HCT116 (cell line): ENCODE measurements around the gene GJC1. TPM values are rescaled to one million over a fixed set of nuclear protein-coding genes. Genes with fewer than 3 reads are reported as not detected.

ENCODE experiments used
- ATAC-seq: fragments of 200-7000 bp; cut with Tn5 transposase; 2 replicates; pipeline ENCODE4 v1.9.1; 2020; ENCODE audit warnings: mild to moderate bottlenecking, moderate library complexity
- BruUV-seq: library from RNA; stranded (reverse); fragments of 400-500 nt; replicated peaks from 2 replicates; lab custom pipeline; 2021; lab: Mats Ljungman, UMichigan
- CTCF ChIA-PET: fragments of 300-600 bp; sonication (Branson Sonifier 250); formaldehyde crosslinking; loops from one replicate; lab custom pipeline; 2021; ENCODE audit warnings: antibody characterized with exemption; lab: Charles Lee
- POLR2A ChIA-PET: fragments of 300-600, 350-600 bp; sonication (Branson Sonifier 250); formaldehyde crosslinking; loops from one replicate; lab custom pipeline; 2021; ENCODE audit warnings: antibody characterized with exemption; lab: Charles Lee
- RAD21 ChIA-PET, 2 experiments: fragments of 300-600 bp; sonication (Branson Sonifier 250); formaldehyde crosslinking; loops; one replicate each; lab custom pipeline; 2023; ENCODE audit warnings: low total read pairs in 2 of 2; ENCODE audit not compliant: uncharacterized antibody in 2 of 2, unreplicated experiment in 2 of 2, low non-redundant PET in 1 of 2; lab: Charles Lee
- DNase-seq: peaks from one replicate; pipeline ENCODE4 v3.0.0-alpha.2; 2010; ENCODE audit warnings: low read depth, low spot score
- H2AFZ ChIP-seq: fragments of 200-600 bp; shearing (Covaris generic), sonication (generic); 2 replicates; pipeline ENCODE4 v1.6.1; 2017; ENCODE audit warnings: low read depth, mixed run types, mixed read lengths, antibody characterized with exemption, low read length; ENCODE audit not compliant: poor library complexity, severe bottlenecking
- H3K27ac ChIP-seq: 2 replicates; pipeline ENCODE4 v1.5.1; 2012; ENCODE audit warnings: low read depth, low read length
- H3K27me3 ChIP-seq: fragments of 200-600 bp; sonication (generic); 2 replicates; pipeline ENCODE4 v1.6.1; 2016; ENCODE audit warnings: mixed run types, low read length, mixed read lengths; ENCODE audit not compliant: insufficient read depth
- H3K36me3 ChIP-seq, 2 experiments: fragments of 200-500 bp in 1 of 2; fragments of 200-600 bp in 1 of 2; sonication (Bioruptor generic) in 1 of 2; sonication (generic) in 1 of 2; 2 replicates each; pipeline versions ENCODE4 v1.5.1 to v1.6.1; 2014 to 2016; ENCODE audit warnings: low read length in 2 of 2, inconsistent platforms in 1 of 2, mixed read lengths in 1 of 2, mixed run types in 1 of 2; ENCODE audit not compliant: insufficient read depth in 2 of 2, control insufficient read depth in 1 of 2
- H3K4me1 ChIP-seq, 2 experiments: fragments of 200-600 bp in 1 of 2; sonication (generic) in 1 of 2; 2 replicates each; pipeline versions ENCODE4 v1.5.1 to v1.6.1; 2012 to 2017; ENCODE audit warnings: low read length in 2 of 2, inconsistent platforms in 1 of 2, mild to moderate bottlenecking in 1 of 2, mixed read lengths in 1 of 2, mixed run types in 1 of 2, moderate library complexity in 1 of 2; ENCODE audit not compliant: insufficient read depth in 2 of 2, control insufficient read depth in 1 of 2
- H3K4me2 ChIP-seq: fragments of 200-600 bp; sonication (generic); 2 replicates; pipeline ENCODE4 v1.6.1; 2017; ENCODE audit warnings: mixed run types, low read length, mixed read lengths
- H3K4me3 ChIP-seq, 2 experiments: fragments of 200-600 bp in 1 of 2; sonication (generic) in 1 of 2; replicated peaks in 1 of 2; 2 replicates each; pipeline ENCODE4 v1.5.1; 2011 to 2016; ENCODE audit warnings: low read length in 2 of 2, control low read depth in 1 of 2, low read depth in 1 of 2, mild to moderate bottlenecking in 1 of 2, mixed read lengths in 1 of 2, mixed run types in 1 of 2
- H3K79me2 ChIP-seq: fragments of 200-600 bp; sonication (generic); 2 replicates; pipeline ENCODE4 v1.6.1; 2017; ENCODE audit warnings: mild to moderate bottlenecking, mixed run types, low read length, moderate library complexity, mixed read lengths; ENCODE audit not compliant: insufficient read depth
- H3K9ac ChIP-seq: fragments of 200-600 bp; sonication (generic); 2 replicates; pipeline ENCODE4 v1.6.1; 2016; ENCODE audit warnings: low read length, mixed read lengths
- H3K9me2 ChIP-seq: fragments of 200-600 bp; sonication (generic), shearing (Covaris generic); 2 replicates; pipeline ENCODE4 v1.6.1; 2017; ENCODE audit warnings: mixed run types, mild to moderate bottlenecking, moderate library complexity; ENCODE audit not compliant: insufficient read depth
- H3K9me3 ChIP-seq, 2 experiments: fragments of 200-500 bp in 1 of 2; fragments of 200-600 bp in 1 of 2; sonication (Bioruptor generic) in 1 of 2; sonication (generic) in 1 of 2; 2 replicates each; pipeline ENCODE4 v1.6.1; 2014 to 2017; ENCODE audit warnings: low read length in 2 of 2, mixed read lengths in 2 of 2, inconsistent platforms in 1 of 2, low read depth in 1 of 2, mild to moderate bottlenecking in 1 of 2, mixed run types in 1 of 2, moderate library complexity in 1 of 2; ENCODE audit not compliant: control insufficient read depth in 1 of 2, insufficient read depth in 1 of 2
- H4K20me1 ChIP-seq: fragments of 200-600 bp; sonication (generic), shearing (Covaris generic); 2 replicates; pipeline ENCODE4 v1.6.1; 2017; ENCODE audit warnings: mixed run types, mild to moderate bottlenecking, moderate library complexity; ENCODE audit not compliant: insufficient read depth
- ATF3 ChIP-seq: IDR thresholded peaks from 2 replicates; pipeline ENCODE4 v1.6.1; 2012
- CEBPB ChIP-seq: IDR thresholded peaks from 2 replicates; pipeline ENCODE4 v1.6.1; 2012; ENCODE audit warnings: low read depth
- EZH2phosphoT487 ChIP-seq: fragments of 200-600 bp; IDR thresholded peaks from 2 replicates; pipeline ENCODE4 v1.6.1; 2018; ENCODE audit warnings: antibody characterized with exemption, borderline replicate concordance
- FOSL1 ChIP-seq: IDR thresholded peaks from 2 replicates; pipeline ENCODE4 v1.6.1; 2012; ENCODE audit warnings: low read depth
- JUND ChIP-seq: IDR thresholded peaks from 2 replicates; pipeline ENCODE4 v1.6.1; 2012
- MAX ChIP-seq: IDR thresholded peaks from 2 replicates; pipeline ENCODE4 v1.6.1; 2012
- SP1 ChIP-seq: IDR thresholded peaks from 2 replicates; pipeline ENCODE4 v1.6.1; 2012; ENCODE audit warnings: low read depth
- SRF ChIP-seq: IDR thresholded peaks from 2 replicates; pipeline ENCODE4 v1.6.1; 2012; ENCODE audit warnings: low read depth
- YY1 ChIP-seq: IDR thresholded peaks from 2 replicates; pipeline ENCODE4 v1.6.1; 2011; ENCODE audit warnings: low read length, low read depth, moderate library complexity, mild to moderate bottlenecking; ENCODE audit not compliant: insufficient replicate concordance; ENCODE audit errors: extremely low read depth
- ZNF274 ChIP-seq: fragments of 200-500 bp; sonication (Bioruptor generic); IDR thresholded peaks from 2 replicates; pipeline ENCODE4 v1.6.1; 2014; ENCODE audit warnings: mild to moderate bottlenecking, low read depth, low read length, inconsistent platforms
- intact Hi-C: fragments of 100-400 bp; cut with micrococcal nuclease; formaldehyde crosslinking; loops from 2 replicates; pipeline ENCODE4 v1.10.0; 2022
- total RNA-seq: library from RNA; stranded (reverse); gene quantifications from one replicate; pipeline ENCODE4 v1.2.1, GENCODE V29; 2021; ENCODE audit not compliant: unreplicated experiment

Gene GJC1
- total RNA-seq, 1 experiment from 2014 or later, result 62.4 TPM

GRCh38 chr17:44760474-44761308, 69.4 kb downstream of the GJC1 start:
- H3K9me2 ChIP-seq, result no peaks in the 10 kb centered on the region
- H3K27ac ChIP-seq, result no peak overlapping the region
- H3K27me3 ChIP-seq, result no peaks in the 10 kb centered on the region
- no peak overlapping the region for H3K4me3 ChIP-seq
- BruUV-seq, result no TSS peak
- CTCF ChIA-PET, result interaction anchor here (2.1 kb wide), 1 partner anchor 15 kb away, joined by 8 read pairs; no protein-coding TSS in a partner anchor
- peak overlapping the region; percentile 97 for H3K4me2 ChIP-seq
- H3K36me3 ChIP-seq, result no peaks in the 10 kb centered on the region
- no peak overlapping the region for H2AFZ ChIP-seq
- H3K4me1 ChIP-seq, result peaks cover 6 to 9% of the 10 kb centered on the region in 2 experiments; a peak in 3 of 4 replicates
- no peaks in the 10 kb centered on the region for H3K9me3 ChIP-seq
- ATAC-seq, result no peak
- POLR2A ChIA-PET, result no interaction called here
- no peak overlapping the region for H3K9ac ChIP-seq
- RAD21 ChIA-PET, result no interaction called here
- TF ChIP-seq ZNF274 (no peak), ATF3 (no peak), EZH2phosphoT487 (no peak), YY1 (no peak), SP1 (no peak), MAX (no peak), FOSL1 (no peak), JUND (no peak), CEBPB (no peak), SRF (no peak)
- TF ChIP-seq, all 23 proteins: peak for 0
- no peak for DNase-seq
- intact Hi-C loops, result no loop called here
- no peaks in the 10 kb centered on the region for H3K79me2 ChIP-seq
- no peaks in the 10 kb centered on the region for H4K20me1 ChIP-seq
